Activated naive CD4-positive, alpha-beta T cell treated with Interleukin-2 at 50 U/mL for 16 hours (primary cell): ENCODE results near the gene CDC37.

Experiments used
- DNase-seq: peaks from one replicate; pipeline ENCODE4 v3.0.0-alpha.2; 2020

Gene CDC37

DNA sequence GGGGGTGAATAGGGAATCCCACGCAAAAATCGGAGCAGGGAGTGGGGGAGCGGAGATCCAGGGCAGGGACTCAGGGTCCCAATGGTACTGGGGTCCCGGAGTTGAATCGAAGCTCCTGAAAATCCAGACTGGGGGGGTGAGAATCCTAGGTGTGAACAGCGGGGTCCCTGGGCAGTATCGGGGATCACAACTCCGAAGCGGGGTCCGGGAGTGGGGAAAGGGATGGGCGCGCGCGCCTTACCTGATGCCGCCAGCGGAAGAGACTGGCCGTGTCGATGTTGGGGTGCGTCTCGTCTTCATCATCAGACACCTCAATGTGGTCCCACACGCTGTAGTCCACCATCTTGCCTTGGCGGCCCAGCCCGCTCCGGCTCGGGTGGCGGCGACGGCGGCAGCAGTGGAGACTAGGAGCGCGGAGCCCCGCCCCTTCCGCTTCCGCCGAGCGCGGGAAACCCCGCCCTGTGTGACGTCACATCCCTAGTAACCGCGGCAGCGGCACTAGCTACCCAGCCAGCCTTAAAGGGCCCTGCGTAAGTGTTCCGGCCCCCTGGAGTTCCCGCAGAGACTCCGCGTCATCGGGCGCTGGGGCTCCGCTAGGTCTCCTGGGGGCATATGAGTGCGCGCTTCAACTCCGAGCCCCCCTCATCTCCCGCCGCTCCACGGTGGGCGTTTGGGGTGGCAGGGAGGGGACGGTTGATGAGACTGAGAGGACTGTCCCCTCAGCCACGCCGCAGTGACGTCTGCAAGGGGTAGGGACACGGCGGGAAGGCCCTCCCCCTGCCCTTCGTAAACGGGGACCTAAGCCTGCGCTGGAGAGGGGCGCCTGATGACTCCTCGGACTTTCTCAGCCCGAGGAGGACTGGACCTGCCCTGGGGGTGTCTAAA lies at the start of gene CDC37:
Gene CDC37, minus strand, starts transcription at position 406 of the 885 bp plus-strand sequence. Its CDS starts 63 bp downstream, at position 343.
- DNase-seq = peak; percentile 99

DNA sequence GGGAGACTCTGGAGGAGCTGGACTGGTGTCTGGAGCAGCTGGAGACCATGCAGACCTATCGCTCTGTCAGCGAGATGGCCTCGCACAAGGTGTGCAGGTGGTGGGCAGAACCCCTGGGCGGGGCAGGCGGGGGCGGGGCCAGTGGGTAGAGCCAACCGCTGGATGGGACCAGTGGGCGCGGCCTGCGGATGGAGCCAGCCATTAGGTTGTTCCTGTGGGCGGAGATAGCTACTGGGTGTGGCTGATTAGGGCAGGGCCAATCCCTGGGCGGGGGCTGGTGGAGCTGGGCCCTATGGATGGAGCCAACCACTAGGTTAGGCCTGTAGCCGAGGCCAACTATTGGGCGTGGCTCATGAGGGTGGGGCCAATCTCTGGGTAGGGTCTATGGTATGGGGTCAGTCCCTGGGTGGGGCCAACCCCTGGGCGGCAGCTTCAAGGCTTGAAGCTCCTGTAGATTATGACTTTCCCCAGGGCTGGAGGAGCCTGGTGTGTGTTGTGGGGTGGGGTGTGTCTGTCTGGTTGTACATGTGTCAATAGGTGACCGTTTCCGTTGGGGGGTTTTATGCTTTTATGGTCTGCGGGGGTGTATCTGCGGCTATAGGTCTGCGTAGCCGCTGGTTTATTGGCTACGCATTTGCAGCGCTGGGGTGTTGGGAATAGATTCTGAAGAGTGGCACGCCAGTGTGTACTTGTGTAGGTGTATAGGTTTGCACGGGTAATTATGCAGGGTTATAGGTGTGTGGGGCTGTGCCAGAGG lies 47.7 kb upstream of the CDC37 start:
- no peak for DNase-seq

- no peak for DNase-seq
Observed at GRCh38 chr19:10450191-10450852, 47.0 kb upstream of the CDC37 start.

DNA sequence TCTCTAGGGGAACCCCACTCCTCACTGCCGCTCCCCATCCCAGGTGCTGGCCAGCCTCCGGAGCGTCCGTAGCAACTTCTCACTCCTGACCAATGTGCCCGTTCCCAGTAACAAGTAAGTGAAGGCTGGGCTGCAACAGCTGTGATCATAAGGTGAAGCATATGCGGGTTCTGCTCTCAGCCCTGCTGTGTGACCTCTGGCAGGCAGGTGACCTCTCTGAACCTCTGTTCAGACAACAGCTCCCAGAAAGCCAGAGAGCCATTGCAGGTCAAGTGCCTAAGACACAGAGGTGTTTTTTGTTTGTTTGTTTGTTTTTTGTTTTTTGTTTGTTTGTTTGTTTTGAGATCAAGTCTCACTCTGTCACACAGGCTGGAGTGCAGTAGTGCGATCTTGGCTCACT lies 45.7 kb upstream of the CDC37 start:
- DNase-seq = no peak

DNA sequence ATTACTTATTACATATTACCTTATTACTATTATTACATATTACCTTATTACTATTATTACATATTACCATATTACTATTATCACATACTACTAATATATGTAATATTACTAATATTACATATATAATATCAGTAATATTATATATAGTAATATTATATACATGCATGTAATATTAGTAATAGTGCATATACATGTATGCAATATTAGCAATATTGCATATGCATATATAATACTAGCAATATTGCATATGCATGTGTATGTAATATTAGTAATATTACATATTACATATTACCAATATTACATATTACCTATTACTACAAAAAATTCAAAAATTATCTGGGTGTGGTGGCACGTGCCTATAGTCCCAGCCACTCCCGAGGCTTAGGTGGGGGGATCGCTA lies 39.4 kb upstream of the CDC37 start:
- DNase-seq = no peak

DNA sequence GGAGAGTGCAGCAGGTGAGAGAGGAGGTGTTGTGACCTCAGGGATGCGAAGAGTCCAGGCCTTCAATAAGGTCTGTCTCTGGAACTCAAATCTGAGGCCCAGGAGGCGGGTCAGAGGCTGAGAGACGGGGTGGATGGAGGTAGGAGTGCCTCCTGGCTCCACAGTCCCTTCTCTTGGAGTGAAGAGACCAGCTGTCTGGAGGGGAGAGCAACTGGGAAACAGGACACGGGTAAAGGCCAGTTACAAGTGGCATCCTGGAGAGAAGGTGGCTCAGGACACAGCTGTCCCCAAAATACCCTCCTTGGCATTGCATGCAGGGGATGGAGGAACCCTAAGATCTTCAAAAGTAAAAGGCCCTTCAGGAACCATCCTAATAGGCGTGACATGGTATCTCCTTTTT lies 36.2 kb upstream of the CDC37 start:
- no peak for DNase-seq

- DNase-seq = no peak
Observed at GRCh38 chr19:10433131-10433536, 29.8 kb upstream of the CDC37 start.

GRCh38 chr19:10432736-10433130 lies 29.4 kb upstream of the CDC37 start:
- DNase-seq = no peak

- DNase-seq = peak; percentile 68
Observed at GRCh38 chr19:10431943-10432735, 28.8 kb upstream of the CDC37 start.

GRCh38 chr19:10431254-10431942 lies 28.1 kb upstream of the CDC37 start:
- DNase-seq = peak; percentile 55

DNA sequence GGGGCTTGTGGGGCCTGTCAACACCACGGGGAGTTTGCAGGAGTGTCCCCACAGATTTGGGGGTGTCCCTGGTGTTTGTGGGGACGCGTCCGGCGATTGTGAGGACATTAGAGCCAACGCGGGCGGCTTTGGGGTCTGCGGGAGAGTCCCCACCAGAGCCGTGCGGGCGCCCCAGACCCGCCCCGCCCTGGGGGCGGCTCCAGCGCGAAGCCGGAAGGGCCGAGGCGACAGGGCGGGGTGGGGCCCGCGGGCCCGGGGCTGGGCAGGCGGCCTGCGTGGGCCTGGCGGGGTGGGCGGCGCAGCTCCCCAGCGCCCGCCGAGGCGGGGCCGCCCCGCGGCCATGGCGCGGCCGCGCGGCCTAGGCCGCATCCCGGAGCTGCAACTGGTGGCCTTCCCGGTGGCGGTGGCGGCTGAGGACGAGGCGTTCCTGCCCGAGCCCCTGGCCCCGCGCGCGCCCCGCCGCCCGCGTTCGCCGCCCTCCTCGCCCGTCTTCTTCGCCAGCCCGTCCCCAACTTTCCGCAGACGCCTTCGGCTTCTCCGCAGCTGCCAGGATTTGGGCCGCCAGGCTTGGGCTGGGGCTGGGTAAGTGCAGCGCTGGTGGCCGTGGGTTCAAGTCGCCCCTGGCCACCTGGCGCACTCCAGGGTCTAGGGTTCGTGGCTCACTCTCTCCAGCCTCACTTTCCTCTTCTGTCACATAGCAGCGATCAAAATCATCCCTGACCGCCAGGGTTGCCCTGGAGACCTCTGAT lies 27.3 kb upstream of the CDC37 start:
- no peak for DNase-seq

DNA sequence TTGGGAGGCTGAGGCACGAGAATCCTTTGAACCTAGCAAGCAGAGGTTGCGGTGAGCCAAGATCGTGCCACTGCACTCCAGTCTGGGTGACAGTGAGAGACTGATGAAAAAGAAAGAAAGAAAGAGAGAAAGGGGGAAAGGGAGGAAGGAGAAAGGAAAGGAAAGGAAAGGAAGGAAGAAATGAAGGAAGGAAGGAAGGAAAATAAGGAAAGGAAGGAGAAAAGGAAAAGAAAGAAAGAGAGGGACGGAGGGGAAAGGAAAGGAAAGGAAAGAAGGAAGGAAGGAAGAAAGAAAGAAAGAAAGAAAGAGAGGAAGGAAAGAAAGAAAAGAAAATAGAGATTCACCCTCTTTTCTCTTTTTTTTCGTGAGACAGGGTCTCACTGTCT lies 25.6 kb upstream of the CDC37 start:
- DNase-seq = no peak

GRCh38 chr19:10427169-10427568 lies 23.8 kb upstream of the CDC37 start:
- no peak for DNase-seq

DNA sequence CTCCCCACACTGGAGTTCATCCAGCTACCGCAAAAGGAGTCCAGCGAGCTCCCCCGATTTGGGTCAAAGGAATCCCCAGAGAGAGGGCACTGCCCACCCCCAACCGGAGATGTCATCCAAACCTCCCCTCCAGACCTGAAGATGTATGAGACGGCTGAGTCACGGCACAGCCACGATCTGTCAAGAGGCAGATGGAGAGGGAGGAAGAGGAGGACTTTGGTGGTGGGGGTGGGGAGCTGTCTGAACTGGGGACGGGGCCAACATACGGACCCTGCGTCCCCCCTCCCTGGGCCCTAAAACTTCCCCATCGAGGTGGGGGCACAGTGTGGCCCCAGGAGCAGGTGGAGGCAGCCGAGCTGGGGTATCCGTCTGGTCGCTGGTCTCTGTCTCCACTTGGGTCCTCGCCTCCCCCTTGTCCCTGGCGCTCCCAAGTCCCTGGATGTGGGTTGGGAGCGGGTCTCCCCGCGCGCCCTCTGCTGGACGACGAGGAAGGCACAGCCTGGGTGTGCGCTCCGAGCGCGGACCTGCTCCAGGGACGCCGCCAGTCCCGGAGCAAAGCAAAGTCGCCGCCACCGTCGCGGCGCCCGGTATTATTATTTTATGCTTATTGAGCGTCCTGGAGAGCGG lies 20.8 kb upstream of the CDC37 start:
- peak; percentile 67 for DNase-seq

- no peak for DNase-seq
Observed at GRCh38 chr19:10422846-10423245, 19.5 kb upstream of the CDC37 start.

GRCh38 chr19:10422046-10422461 lies 18.7 kb upstream of the CDC37 start:
- no peak for DNase-seq

GRCh38 chr19:10421240-10422045 lies 18.1 kb upstream of the CDC37 start:
- DNase-seq = no peak

DNA sequence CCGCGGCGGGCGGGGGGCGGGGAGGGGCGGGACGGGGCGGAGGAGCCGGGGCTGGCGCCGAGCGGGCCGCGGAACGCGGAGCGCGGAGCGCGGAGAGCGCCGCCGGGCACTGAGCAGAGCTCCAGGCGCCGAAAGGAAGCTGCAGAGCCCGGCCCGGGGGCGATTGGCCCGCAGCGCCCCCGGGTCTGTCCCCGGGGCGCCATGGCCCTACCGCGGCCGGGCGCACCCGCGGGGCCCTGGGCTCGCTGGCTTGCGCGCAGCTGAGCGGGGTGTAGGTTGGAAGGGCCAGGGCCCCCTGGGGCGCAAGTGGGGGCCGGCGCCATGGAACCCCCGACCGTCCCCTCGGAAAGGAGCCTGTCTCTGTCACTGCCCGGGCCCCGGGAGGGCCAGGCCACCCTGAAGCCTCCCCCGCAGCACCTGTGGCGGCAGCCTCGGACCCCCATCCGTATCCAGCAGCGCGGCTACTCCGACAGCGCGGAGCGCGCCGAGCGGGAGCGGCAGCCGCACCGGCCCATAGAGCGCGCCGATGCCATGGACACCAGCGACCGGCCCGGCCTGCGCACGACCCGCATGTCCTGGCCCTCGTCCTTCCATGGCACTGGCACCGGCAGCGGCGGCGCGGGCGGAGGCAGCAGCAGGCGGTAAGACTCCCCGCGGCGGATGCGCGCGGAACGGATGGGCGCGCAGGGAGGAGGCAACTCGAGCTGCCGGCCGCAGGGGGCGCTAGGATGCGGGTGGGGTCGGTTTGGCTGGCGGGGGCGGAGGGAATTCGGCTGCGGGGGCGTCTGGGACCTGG lies 17.3 kb upstream of the CDC37 start, which contains the start of gene PDE4A:
Gene PDE4A, plus strand, starts transcription at position 95 of the 796 bp plus-strand sequence. Its CDS starts 227 bp downstream, at position 322.
- peak; percentile 62 for DNase-seq
